Measurements from ENCODE around the gene KIF7. TPM values are rescaled to one million over a fixed set of nuclear protein-coding genes. Genes with fewer than 3 reads are reported as not detected.

The KIF7 gene
- total RNA-seq, 3 donors from 2014 or later (not counting 1 experiment from before 2014, with no cell fraction given) = 0.93 to 3.6 (median 1.6) TPM

DNA sequence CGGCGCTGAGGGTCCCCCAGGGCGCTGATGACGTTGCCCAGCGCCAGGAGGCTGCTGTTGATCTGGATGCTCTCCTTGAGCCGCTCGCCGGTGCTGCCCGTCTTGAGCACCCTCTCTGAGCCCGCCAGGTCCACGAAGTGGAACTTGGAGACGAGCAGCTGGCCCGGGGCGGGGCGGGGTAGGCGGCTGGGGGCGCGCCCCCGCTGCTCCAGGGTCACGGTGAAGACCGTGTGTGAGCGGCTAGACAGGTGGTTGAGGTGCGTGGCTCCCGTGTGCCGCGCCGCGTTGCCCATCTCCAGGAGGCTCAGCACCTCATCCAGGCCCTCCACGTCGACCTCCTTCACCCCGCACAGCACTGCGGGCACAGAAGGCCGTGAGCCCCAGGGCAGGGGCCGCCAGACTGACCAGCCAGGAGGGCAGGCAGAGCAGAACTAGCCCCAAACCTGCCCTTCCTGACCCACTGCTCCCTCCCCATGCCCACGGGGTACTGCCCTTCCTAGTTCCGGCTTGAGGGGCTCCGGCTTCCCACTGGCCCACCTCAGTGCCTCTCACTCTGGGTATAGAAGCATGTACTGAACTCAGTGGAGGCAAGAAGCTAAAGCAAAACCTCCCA is 6.1 kb downstream of the KIF7 start:
- TF ChIP-seq CTCF (IDR thresholded peaks at IDR 0.05) = no peak
- 97% methylated on average over 37 of the region's 37 CpGs for WGBS (ENCODE audit: insufficient coverage)
- H3K4me3 ChIP-seq (ENCODE audit: low read length) = no peak overlapping the region
- ATAC-seq (no peak), DNase-seq (no peak)
- H3K36me3 ChIP-seq (ENCODE audit: control insufficient read depth, insufficient read depth, low read length) = no peaks in the 10 kb centered on the region
- Mint-ChIP-seq H3K4me1 (peaks cover 0 to 5% of the 10 kb centered on the region in 2 donors), H3K4me3 (no peak overlapping the region), H3K36me3 (no peaks in the 10 kb centered on the region), H3K27ac (no peak overlapping the region), H3K9me3 (no peaks in the 10 kb centered on the region), H3K27me3 (ENCODE audit: low read depth in 2 of 2) (peaks cover 0 to 10% of the 10 kb centered on the region in 2 donors)
- H3K27me3 ChIP-seq (ENCODE audit: control insufficient read depth, insufficient read depth, low read length) = no peaks in the 10 kb centered on the region
- intact Hi-C loops (cut with micrococcal nuclease) = no loop called here
- no peaks in the 10 kb centered on the region for H3K9me3 ChIP-seq (ENCODE audit: control insufficient read depth, insufficient read depth, low read length)
- peaks cover 5% of the 10 kb centered on the region for H3K4me1 ChIP-seq (ENCODE audit: control insufficient read depth, insufficient read depth, low read length)
- no peak overlapping the region for H3K27ac ChIP-seq (ENCODE audit: low read length)

- Mint-ChIP-seq H3K9me3 (no peaks in the 10 kb centered on the region), H3K27ac (no peak overlapping the region), H3K27me3 (ENCODE audit: low read depth in 2 of 2) (peaks cover 0 to 7% of the 10 kb centered on the region in 2 donors), H3K4me3 (no peak overlapping the region), H3K36me3 (no peaks in the 10 kb centered on the region), H3K4me1 (peaks cover 0 to 5% of the 10 kb centered on the region in 2 donors)
- ATAC-seq (no peak), DNase-seq (no peak)
- intact Hi-C loops (cut with micrococcal nuclease) = no loop called here
- Histone ChIP-seq H3K27me3 (ENCODE audit: control insufficient read depth, insufficient read depth, low read length) (no peaks in the 10 kb centered on the region), H3K4me3 (ENCODE audit: low read length) (no peak overlapping the region), H3K27ac (ENCODE audit: low read length) (no peak overlapping the region), H3K36me3 (ENCODE audit: control insufficient read depth, insufficient read depth, low read length) (no peaks in the 10 kb centered on the region), H3K9me3 (ENCODE audit: control insufficient read depth, insufficient read depth, low read length) (no peaks in the 10 kb centered on the region), H3K4me1 (ENCODE audit: control insufficient read depth, insufficient read depth, low read length) (peaks cover 5% of the 10 kb centered on the region)
- WGBS (ENCODE audit: insufficient coverage) = 95% methylated on average over 102 of the region's 102 CpGs
- no peak for TF ChIP-seq CTCF (IDR thresholded peaks at IDR 0.05)
Observed at GRCh38 chr15:89648106-89649012, 6.9 kb downstream of the KIF7 start.

- no peaks in the 10 kb centered on the region for H3K27me3 ChIP-seq (ENCODE audit: control insufficient read depth, insufficient read depth, low read length)
- DNase-seq (peak; percentile 64 to 68), ATAC-seq (peak; percentile 63 to 84 (median 70))
- Mint-ChIP-seq H3K27ac (no peak overlapping the region), H3K27me3 (ENCODE audit: low read depth in 2 of 2) (peaks cover 0 to 3% of the 10 kb centered on the region in 2 donors), H3K9me3 (no peaks in the 10 kb centered on the region), H3K4me3 (no peak overlapping the region), H3K4me1 (peaks cover 0 to 5% of the 10 kb centered on the region in 2 donors), H3K36me3 (no peaks in the 10 kb centered on the region)
- no peaks in the 10 kb centered on the region for H3K9me3 ChIP-seq (ENCODE audit: control insufficient read depth, insufficient read depth, low read length)
- intact Hi-C loops (cut with micrococcal nuclease) = no loop called here
- TF ChIP-seq CTCF (IDR thresholded peaks at IDR 0.05) = peak; percentile 64
- WGBS (ENCODE audit: insufficient coverage) = 65% methylated on average over 25 of the region's 25 CpGs
- H3K27ac ChIP-seq (ENCODE audit: low read length) = no peak overlapping the region
- no peak overlapping the region for H3K4me3 ChIP-seq (ENCODE audit: low read length)
- no peaks in the 10 kb centered on the region for H3K36me3 ChIP-seq (ENCODE audit: control insufficient read depth, insufficient read depth, low read length)
- H3K4me1 ChIP-seq (ENCODE audit: control insufficient read depth, insufficient read depth, low read length) = peaks cover 5% of the 10 kb centered on the region
Observed at GRCh38 chr15:89647191-89647851, 7.9 kb downstream of the KIF7 start.

Measured in natural killer cell (primary cell).